ENCODE results near the gene NACC1. TPM values are rescaled to one million over a fixed set of nuclear protein-coding genes. Genes with fewer than 3 reads are reported as not detected.

The NACC1 gene
- 124 TPM for polyA plus RNA-seq (2013, experiment 1 of 4)
- 149 TPM for polyA plus RNA-seq (2013, experiment 2 of 4)
- polyA plus RNA-seq (2013, experiment 3 of 4): 79.0 TPM
- polyA plus RNA-seq (2013, experiment 4 of 4): 86.2 TPM

DNA sequence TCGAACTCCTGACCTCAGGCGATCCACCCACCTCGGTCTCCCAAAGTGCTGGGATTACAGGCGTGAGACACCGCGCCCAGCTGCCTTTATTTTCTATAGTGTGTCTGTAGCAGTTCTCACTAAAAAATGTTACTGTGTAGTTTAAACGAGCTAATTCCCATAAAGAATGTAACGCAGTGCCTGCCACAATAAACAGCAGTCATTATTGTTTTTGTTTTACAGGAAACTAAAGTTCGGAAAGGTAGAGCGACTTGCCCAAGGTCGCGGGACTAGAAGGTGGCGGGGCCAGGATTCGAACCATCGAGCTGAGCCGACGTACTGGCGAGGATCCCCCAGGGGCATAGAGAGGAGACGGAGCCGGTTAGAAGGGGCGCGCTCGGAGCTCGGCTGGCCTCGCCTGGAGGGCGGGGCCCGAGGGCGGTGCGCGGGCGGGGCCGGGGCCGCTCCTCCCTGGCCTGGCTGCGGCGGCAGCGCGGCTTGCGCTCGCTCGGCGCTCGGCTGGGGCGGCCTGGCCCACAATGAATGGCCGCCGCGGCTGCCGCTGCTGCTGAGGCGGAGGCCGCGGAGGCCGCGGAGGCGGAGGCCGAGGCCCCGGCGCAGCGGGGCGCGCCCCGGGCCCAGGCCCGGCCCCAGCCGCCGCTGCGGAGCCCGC is at the start of gene NACC1:
Gene NACC1 (plus strand): TSS at position 493 of the 652 bp plus-strand sequence. CDS start 16,944 bp downstream, outside the sequence.
- Histone ChIP-seq H3K27me3 (ENCODE audit: control insufficient read depth, insufficient read depth, low read length, poor library complexity, severe bottlenecking) (no peaks in the 10 kb centered on the region), H3K27ac (ENCODE audit: insufficient read depth, low read depth, low read length, poor library complexity, severe bottlenecking) (peak within 1 kb of the TSS; percentile 80), H3K36me3 (ENCODE audit: control insufficient read depth, insufficient read depth, low read length) (peaks cover 2% of the 10 kb centered on the region), H3K9me3 (ENCODE audit: control insufficient read depth, low read length) (no peaks in the 10 kb centered on the region), H3K4me1 (ENCODE audit: control insufficient read depth, insufficient read depth, low read length) (peaks cover 27% of the 10 kb centered on the region), H3K4me3 (ENCODE audit: insufficient read depth, low read depth, low read length) (peak within 1 kb of the TSS; percentile 97)
- WGBS, 2 experiments: 9 to 10% methylated on average over 65 of the region's 65 CpGs

DNA sequence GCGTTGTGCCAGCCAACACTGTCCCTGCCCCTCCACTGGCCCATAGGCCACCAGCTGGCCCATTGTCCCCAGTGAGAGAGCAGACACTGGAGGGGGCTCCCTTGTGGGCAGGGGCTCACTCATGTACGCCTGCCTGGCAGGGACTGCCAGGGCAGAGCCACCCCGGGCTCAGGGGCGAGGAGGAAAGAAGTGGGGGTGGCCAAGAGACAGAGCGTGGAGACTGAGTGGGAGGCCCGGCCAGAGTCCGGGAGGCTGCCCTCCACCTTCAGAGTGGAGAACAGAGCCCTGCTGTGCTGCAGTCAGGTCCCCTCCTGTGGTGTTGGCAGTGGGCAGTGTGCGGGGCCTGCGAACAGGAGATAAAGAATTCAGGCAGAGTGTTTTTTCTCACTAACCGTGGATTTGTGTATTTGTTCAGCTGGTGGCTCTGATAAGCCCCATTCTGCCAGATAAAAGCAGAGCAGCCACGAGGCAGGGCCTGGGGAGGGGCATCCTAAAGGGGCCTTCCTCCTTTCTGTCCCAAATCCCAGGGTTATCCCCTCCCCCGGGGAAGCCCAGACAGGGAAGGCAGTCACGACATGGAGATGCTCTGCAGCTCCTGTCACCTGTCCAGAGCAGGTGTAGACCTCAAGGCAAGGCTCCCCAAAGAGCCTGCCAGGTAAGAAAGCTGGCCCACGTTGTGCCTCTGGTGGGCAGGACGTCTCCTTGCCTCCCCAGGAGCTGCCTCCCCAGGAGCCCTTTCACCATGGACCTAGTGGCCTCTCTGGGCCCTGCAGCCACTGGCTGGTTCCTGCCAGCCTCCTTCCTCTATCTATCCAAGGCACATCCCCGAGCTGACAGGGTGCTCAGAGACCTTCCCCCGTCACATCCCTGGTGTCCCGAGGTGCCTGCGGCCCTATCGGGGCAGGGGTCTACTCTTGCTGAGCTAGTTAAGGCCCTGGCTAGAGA is 48.4 kb upstream of the NACC1 start:
- Histone ChIP-seq H3K9me3 (ENCODE audit: control insufficient read depth, low read length) (no peaks in the 10 kb centered on the region), H3K4me3 (ENCODE audit: insufficient read depth, low read depth, low read length) (no peak overlapping the region), H3K36me3 (ENCODE audit: control insufficient read depth, insufficient read depth, low read length) (no peaks in the 10 kb centered on the region), H3K27ac (ENCODE audit: insufficient read depth, low read depth, low read length, poor library complexity, severe bottlenecking) (no peak overlapping the region), H3K4me1 (ENCODE audit: control insufficient read depth, insufficient read depth, low read length) (peaks cover 10% of the 10 kb centered on the region), H3K27me3 (ENCODE audit: control insufficient read depth, insufficient read depth, low read length, poor library complexity, severe bottlenecking) (peaks cover 20% of the 10 kb centered on the region)
- WGBS, 2 experiments: 77 to 80% methylated on average over 20 of the region's 20 CpGs

DNA sequence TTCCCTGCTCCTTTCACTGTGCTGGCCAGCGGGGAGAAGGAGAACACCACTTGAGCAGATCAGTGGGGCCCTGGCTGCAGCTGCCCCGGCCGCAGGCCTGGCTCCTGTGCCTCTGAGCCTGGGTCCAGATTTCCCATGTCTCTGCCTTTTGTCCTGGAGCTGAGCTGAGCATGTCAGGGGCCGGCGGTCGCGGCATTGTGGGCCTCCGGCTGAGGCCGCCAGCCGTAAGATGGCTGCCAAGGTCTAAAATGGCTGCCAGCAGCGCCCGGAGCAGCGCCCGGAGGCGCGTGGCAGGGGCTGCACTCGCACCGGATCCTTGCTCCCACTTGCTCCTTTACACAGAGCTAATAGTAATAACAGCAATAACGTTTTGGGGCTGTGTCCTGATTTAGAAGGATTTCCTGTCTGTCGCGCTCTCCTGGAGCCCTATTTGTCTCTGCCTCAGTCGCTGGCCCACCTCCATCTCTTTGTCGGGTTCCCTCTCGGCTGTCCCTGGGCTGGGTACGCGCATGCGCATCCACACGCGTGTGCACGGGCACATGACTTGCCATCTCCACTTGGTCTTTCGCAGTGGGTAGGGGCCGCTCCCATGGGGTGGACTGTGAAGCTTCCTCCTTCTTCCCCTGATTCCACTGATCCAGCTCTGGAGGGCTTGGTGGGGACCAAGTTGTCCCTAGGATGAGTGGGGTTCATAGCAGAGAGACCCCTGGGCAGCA is 47.5 kb upstream of the NACC1 start:
- peaks cover 16% of the 10 kb centered on the region for H3K27me3 ChIP-seq (ENCODE audit: control insufficient read depth, insufficient read depth, low read length, poor library complexity, severe bottlenecking)
- peaks cover 10% of the 10 kb centered on the region for H3K4me1 ChIP-seq (ENCODE audit: control insufficient read depth, insufficient read depth, low read length)
- H3K4me3 ChIP-seq (ENCODE audit: insufficient read depth, low read depth, low read length): no peak overlapping the region
- no peaks in the 10 kb centered on the region for H3K9me3 ChIP-seq (ENCODE audit: control insufficient read depth, low read length)
- H3K36me3 ChIP-seq (ENCODE audit: control insufficient read depth, insufficient read depth, low read length): no peaks in the 10 kb centered on the region
- H3K27ac ChIP-seq (ENCODE audit: insufficient read depth, low read depth, low read length, poor library complexity, severe bottlenecking): no peak overlapping the region
- WGBS, 2 experiments: 95% methylated on average over 32 of the region's 32 CpGs

DNA sequence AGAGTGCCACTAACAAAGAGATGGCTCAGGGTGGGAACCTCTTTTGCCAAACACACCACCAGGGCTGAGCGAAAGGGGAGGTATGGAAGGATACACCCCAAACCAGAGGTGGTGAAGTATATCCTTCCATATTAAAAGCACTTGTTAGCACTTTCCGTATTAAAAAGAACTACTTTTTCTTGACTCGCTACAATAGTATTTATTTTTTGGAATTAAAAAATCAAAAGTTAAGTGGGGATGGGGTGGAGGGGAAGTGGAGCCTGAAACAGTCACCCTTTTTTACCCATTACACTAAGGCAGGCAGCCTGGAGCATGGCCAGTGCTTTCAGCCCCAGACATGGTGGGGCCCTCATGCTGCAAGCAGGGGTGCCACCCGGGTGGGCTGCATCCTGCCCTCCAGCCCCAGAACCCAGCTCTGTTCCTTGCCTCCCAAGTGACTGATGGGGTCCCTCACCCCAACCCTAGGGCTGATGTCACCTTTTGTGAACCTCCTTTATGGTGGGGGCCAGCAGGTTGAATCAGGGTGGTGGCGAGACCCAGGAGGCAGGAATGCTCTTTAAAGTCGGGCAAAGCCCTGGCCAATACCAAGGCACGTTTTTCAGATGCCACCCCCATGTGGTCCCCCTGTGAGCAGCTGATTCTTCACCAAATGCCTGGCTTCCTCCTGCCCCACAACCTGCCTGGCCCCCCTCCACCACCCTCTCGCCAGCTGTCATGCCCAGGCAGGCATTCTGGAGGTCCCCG is 46.4 kb upstream of the NACC1 start:
- WGBS, 2 experiments: 82 to 87% methylated on average over 7 to 8 of the region's 9 CpGs
- H3K27me3 ChIP-seq (ENCODE audit: control insufficient read depth, insufficient read depth, low read length, poor library complexity, severe bottlenecking): peaks cover 19% of the 10 kb centered on the region

DNA sequence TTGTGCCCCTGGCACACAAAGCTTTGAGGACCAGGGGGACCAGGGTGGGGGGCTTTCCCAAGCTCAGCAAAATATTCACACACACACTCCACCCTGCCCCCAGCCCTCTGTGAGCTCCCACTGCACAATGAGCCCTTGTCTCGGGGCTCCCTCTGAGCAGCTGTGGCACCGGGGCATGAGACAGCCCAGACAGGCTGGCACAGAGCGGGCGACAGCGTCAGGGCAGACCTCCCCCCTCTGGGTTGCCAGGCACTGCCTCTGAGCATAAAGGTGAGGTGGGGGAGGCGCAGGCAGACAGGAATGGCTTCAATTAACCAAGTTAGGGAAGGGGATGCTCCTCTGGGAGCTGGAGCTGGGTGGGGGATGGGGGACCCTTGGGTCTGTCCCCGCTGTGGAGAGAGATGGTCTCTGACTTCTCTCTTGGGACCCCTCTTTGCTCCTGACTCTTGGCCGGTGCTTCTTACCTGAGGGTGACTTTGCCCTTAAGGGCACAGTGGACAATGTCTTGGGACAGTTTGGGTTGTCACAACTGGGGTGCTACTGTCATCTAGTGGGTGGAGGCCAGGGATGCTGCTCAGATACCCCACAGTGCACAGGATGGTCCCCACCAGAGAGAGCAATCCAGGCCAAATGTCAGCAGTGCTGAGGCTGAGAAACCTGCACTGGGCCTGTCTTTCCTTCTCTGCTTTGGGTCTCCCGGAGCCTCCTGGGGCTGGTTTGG is 45.7 kb upstream of the NACC1 start:
- 89 to 91% methylated on average over 9 of the region's 9 CpGs for WGBS, 2 experiments
- Histone ChIP-seq H3K9me3 (ENCODE audit: control insufficient read depth, low read length) (no peaks in the 10 kb centered on the region), H3K36me3 (ENCODE audit: control insufficient read depth, insufficient read depth, low read length) (no peaks in the 10 kb centered on the region), H3K4me1 (ENCODE audit: control insufficient read depth, insufficient read depth, low read length) (peaks cover 18% of the 10 kb centered on the region), H3K4me3 (ENCODE audit: insufficient read depth, low read depth, low read length) (no peak overlapping the region), H3K27me3 (ENCODE audit: control insufficient read depth, insufficient read depth, low read length, poor library complexity, severe bottlenecking) (peaks cover 20% of the 10 kb centered on the region), H3K27ac (ENCODE audit: insufficient read depth, low read depth, low read length, poor library complexity, severe bottlenecking) (no peak overlapping the region)

More for the DNA sequence above, 46.4 kb upstream of the NACC1 start:
- peaks cover 12% of the 10 kb centered on the region for H3K4me1 ChIP-seq (ENCODE audit: control insufficient read depth, insufficient read depth, low read length)
- no peak overlapping the region for H3K27ac ChIP-seq (ENCODE audit: insufficient read depth, low read depth, low read length, poor library complexity, severe bottlenecking)
- no peak overlapping the region for H3K4me3 ChIP-seq (ENCODE audit: insufficient read depth, low read depth, low read length)
- H3K9me3 ChIP-seq (ENCODE audit: control insufficient read depth, low read length): no peaks in the 10 kb centered on the region
- no peaks in the 10 kb centered on the region for H3K36me3 ChIP-seq (ENCODE audit: control insufficient read depth, insufficient read depth, low read length)

DNA sequence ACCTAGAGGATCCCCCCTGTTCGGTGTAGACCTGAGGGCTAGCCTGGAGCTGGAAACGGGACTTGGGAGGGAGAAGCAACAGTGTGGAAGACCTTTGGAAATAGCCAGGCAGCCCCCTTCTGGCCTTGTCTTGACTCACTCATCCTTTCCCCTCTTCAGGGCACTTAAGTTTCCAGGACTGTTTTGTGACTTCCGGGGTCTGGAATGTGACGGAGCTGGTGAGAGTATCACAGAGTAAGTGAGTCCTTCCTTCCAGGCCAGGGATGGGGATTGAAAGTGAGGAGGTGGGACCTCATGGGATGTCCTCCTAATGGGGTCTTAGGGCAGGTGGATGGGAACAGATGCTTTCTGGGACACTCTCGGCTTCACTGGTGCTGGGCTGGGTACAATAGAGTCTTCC is 44.8 kb upstream of the NACC1 start:
- H3K9me3 ChIP-seq (ENCODE audit: control insufficient read depth, low read length): no peaks in the 10 kb centered on the region
- H3K4me1 ChIP-seq (ENCODE audit: control insufficient read depth, insufficient read depth, low read length): peaks cover 27% of the 10 kb centered on the region
- peaks cover 17% of the 10 kb centered on the region for H3K27me3 ChIP-seq (ENCODE audit: control insufficient read depth, insufficient read depth, low read length, poor library complexity, severe bottlenecking)
- no peaks in the 10 kb centered on the region for H3K36me3 ChIP-seq (ENCODE audit: control insufficient read depth, insufficient read depth, low read length)
- H3K4me3 ChIP-seq (ENCODE audit: insufficient read depth, low read depth, low read length): no peak overlapping the region
- no peak overlapping the region for H3K27ac ChIP-seq (ENCODE audit: insufficient read depth, low read depth, low read length, poor library complexity, severe bottlenecking)
- 88 to 91% methylated on average over 5 of the region's 5 CpGs for WGBS, 2 experiments

DNA sequence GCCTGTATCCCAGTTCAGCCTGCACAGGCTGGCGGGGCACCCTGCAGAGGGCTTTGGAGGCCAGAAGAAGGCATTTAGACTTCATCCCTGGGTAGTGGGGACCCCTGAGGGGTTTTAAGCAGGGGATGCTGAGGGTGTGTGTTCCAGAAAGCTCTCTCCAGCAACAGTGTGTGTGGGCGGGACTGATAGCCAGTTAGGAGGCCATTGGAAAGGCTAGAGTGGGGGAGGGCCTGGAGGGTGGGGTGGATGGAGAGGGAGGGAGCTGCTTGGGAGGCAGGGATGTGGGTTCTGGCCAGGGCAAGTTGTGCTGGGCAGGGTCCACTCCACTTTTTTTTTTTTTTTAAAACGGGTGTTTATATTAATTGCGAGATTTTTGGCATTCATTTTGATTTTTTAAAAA is 43.7 kb upstream of the NACC1 start:
- Histone ChIP-seq H3K36me3 (ENCODE audit: control insufficient read depth, insufficient read depth, low read length) (no peaks in the 10 kb centered on the region), H3K9me3 (ENCODE audit: control insufficient read depth, low read length) (no peaks in the 10 kb centered on the region), H3K4me3 (ENCODE audit: insufficient read depth, low read depth, low read length) (no peak overlapping the region), H3K4me1 (ENCODE audit: control insufficient read depth, insufficient read depth, low read length) (peaks cover 30% of the 10 kb centered on the region), H3K27me3 (ENCODE audit: control insufficient read depth, insufficient read depth, low read length, poor library complexity, severe bottlenecking) (peaks cover 13% of the 10 kb centered on the region), H3K27ac (ENCODE audit: insufficient read depth, low read depth, low read length, poor library complexity, severe bottlenecking) (no peak overlapping the region)
- 94 to 97% methylated on average over 4 of the region's 4 CpGs for WGBS, 2 experiments

DNA sequence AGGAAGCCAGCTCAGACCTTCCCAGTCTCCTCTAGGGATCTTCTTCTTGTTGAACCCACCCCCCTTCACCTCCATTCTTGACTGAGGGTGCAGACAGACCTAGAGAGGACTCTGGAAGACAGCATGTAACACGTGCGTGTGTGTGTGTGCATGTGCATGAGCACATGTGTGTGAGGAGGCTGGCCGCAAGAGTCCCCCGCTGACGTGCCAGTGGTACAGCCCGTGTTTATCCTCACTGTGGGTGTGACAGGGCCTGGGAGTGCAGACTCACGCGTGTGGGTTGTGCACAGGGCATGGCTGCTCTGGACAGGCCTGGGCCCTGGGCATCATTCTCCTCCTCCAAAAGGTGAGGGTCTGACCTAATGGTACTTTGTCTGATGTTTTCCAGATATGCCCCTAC is 41.7 kb upstream of the NACC1 start:
- Histone ChIP-seq H3K9me3 (ENCODE audit: control insufficient read depth, low read length) (no peaks in the 10 kb centered on the region), H3K4me3 (ENCODE audit: insufficient read depth, low read depth, low read length) (no peak overlapping the region), H3K4me1 (ENCODE audit: control insufficient read depth, insufficient read depth, low read length) (peaks cover 25% of the 10 kb centered on the region), H3K27ac (ENCODE audit: insufficient read depth, low read depth, low read length, poor library complexity, severe bottlenecking) (no peak overlapping the region), H3K36me3 (ENCODE audit: control insufficient read depth, insufficient read depth, low read length) (no peaks in the 10 kb centered on the region), H3K27me3 (ENCODE audit: control insufficient read depth, insufficient read depth, low read length, poor library complexity, severe bottlenecking) (peaks cover 10% of the 10 kb centered on the region)
- 88 to 91% methylated on average over 8 of the region's 8 CpGs for WGBS, 2 experiments

DNA sequence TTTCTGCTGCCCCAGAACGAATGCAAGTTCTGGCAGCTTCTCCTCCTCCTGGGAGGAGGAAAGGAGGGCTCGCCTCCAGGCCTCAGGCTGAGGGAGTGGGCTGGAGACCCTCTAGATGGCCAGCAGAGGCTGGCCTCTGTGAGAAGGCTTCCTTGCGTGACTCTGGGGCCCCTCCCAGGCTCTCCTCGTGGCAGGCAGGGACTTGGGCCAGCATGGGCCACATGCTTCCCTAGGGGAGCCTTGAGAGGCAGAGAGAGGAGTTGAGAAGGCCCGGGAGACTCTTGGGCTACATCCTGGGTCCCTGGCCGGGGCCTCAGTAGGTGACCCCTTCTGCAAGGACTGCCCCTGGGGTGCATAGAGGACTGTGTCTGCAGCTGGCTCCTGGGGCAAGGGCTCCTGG is 41.3 kb upstream of the NACC1 start:
- no peaks in the 10 kb centered on the region for H3K36me3 ChIP-seq (ENCODE audit: control insufficient read depth, insufficient read depth, low read length)
- 71% methylated on average over 6 of the region's 6 CpGs for WGBS, 2 experiments
- H3K27ac ChIP-seq (ENCODE audit: insufficient read depth, low read depth, low read length, poor library complexity, severe bottlenecking): no peak overlapping the region
- no peaks in the 10 kb centered on the region for H3K9me3 ChIP-seq (ENCODE audit: control insufficient read depth, low read length)
- no peak overlapping the region for H3K4me3 ChIP-seq (ENCODE audit: insufficient read depth, low read depth, low read length)
- H3K27me3 ChIP-seq (ENCODE audit: control insufficient read depth, insufficient read depth, low read length, poor library complexity, severe bottlenecking): peaks cover 9% of the 10 kb centered on the region
- peaks cover 28% of the 10 kb centered on the region for H3K4me1 ChIP-seq (ENCODE audit: control insufficient read depth, insufficient read depth, low read length)
